ENCODE results near the gene PAIP2B.

Gene PAIP2B

GRCh38 chr2:71207601-71208000 lies 19.3 kb downstream of the PAIP2B start:
- no peaks in the 10 kb centered on the region for H3K36me3 ChIP-seq (ENCODE audit: control insufficient read depth in 2 of 2, insufficient read depth in 1 of 2, low read length in 2 of 2)
- H3K4me1 ChIP-seq (ENCODE audit: control insufficient read depth, insufficient read depth, low read length): 0 out of 2 replicates have a peak, but pooled peaks cover 3% of the 10 kb centered on the region
- TF ChIP-seq ZBTB8A (tag by site-specific recombination; IDR thresholded peaks at IDR 0.05): no peak
- no peak for TF ChIP-seq SCRT1 (tag by site-specific recombination; IDR thresholded peaks at IDR 0.05; ENCODE audit: borderline replicate concordance)
- TF ChIP-seq ZNF623 (tag by site-specific recombination; IDR thresholded peaks at IDR 0.05): no peak
- TF ChIP-seq ZNF223 (tag by site-specific recombination; IDR thresholded peaks at IDR 0.05): no peak
- no peak for TF ChIP-seq ATF2 (tag by site-specific recombination; IDR thresholded peaks at IDR 0.05; ENCODE audit: low read depth)
- TF ChIP-seq KLF1 (tag by site-specific recombination; IDR thresholded peaks at IDR 0.05): no peak
- TF ChIP-seq ZNF510 (tag by site-specific recombination; IDR thresholded peaks at IDR 0.05; ENCODE audit: insufficient replicate concordance): no peak
- TF ChIP-seq ZNF248 (tag by site-specific recombination; IDR thresholded peaks at IDR 0.05): no peak
- no peak for TF ChIP-seq PRDM10 (tag by site-specific recombination; IDR thresholded peaks at IDR 0.05)
- no peak for TF ChIP-seq KLF10 (tag by site-specific recombination; IDR thresholded peaks at IDR 0.05)
- no peak for TF ChIP-seq ZNF645 (tag by site-specific recombination; IDR thresholded peaks at IDR 0.05)
- no peak for TF ChIP-seq ZNF600 (tag by site-specific recombination; IDR thresholded peaks at IDR 0.05)
- TF ChIP-seq GLIS1 (tag by site-specific recombination; IDR thresholded peaks at IDR 0.05): no peak
- no peaks in the 10 kb centered on the region for H3K9me3 ChIP-seq (ENCODE audit: control insufficient read depth, insufficient read depth, low read depth, low read length)
- H3K4me3 ChIP-seq (ENCODE audit: low read depth, low read length): no peak overlapping the region
- no peak overlapping the region for H3K27ac ChIP-seq (ENCODE audit: extremely low read depth, low read depth, low read length)
- ChIA-PET CTCF (no interaction called here), POLR2A (no interaction called here)

- CTCF ChIA-PET: interaction anchor here (1.1 to 1.4 kb wide), 2 partner anchors 16 to 94 kb away, joined by 3 to 4 read pairs; no protein-coding TSS in a partner anchor
- Histone ChIP-seq H3K9me3 (ENCODE audit: control insufficient read depth, insufficient read depth, low read depth, low read length) (no peaks in the 10 kb centered on the region), H3K36me3 (ENCODE audit: control insufficient read depth in 2 of 2, insufficient read depth in 1 of 2, low read length in 2 of 2) (peaks cover 4 to 8% of the 10 kb centered on the region in 2 experiments), H3K4me3 (ENCODE audit: low read depth, low read length) (no peak overlapping the region), H3K4me1 (ENCODE audit: control insufficient read depth, insufficient read depth, low read length) (0 out of 2 replicates have a peak, but pooled peaks cover 3% of the 10 kb centered on the region), H3K27ac (ENCODE audit: extremely low read depth, low read depth, low read length) (no peak overlapping the region)
- POLR2A ChIA-PET: no interaction called here
- TF ChIP-seq, protein P1, sequence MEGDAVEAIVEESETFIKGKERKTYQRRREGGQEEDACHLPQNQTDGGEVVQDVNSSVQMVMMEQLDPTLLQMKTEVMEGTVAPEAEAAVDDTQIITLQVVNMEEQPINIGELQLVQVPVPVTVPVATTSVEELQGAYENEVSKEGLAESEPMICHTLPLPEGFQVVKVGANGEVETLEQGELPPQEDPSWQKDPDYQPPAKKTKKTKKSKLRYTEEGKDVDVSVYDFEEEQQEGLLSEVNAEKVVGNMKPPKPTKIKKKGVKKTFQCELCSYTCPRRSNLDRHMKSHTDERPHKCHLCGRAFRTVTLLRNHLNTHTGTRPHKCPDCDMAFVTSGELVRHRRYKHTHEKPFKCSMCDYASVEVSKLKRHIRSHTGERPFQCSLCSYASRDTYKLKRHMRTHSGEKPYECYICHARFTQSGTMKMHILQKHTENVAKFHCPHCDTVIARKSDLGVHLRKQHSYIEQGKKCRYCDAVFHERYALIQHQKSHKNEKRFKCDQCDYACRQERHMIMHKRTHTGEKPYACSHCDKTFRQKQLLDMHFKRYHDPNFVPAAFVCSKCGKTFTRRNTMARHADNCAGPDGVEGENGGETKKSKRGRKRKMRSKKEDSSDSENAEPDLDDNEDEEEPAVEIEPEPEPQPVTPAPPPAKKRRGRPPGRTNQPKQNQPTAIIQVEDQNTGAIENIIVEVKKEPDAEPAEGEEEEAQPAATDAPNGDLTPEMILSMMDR (tag by site-specific recombination; IDR thresholded peaks at IDR 0.05): no peak
- TF ChIP-seq ZSCAN23 (tag by site-specific recombination; IDR thresholded peaks at IDR 0.05) (no peak), ZNF341 (tag by site-specific recombination; IDR thresholded peaks at IDR 0.05; ENCODE audit: low read depth) (no peak), ZNF600 (tag by site-specific recombination; IDR thresholded peaks at IDR 0.05) (no peak), ZNF747 (tag by site-specific recombination; IDR thresholded peaks at IDR 0.05) (no peak), REPIN1 (tag by site-specific recombination; IDR thresholded peaks at IDR 0.05; ENCODE audit: low read depth) (no peak), KLF9 (tag by site-specific recombination; IDR thresholded peaks at IDR 0.05; ENCODE audit: low read depth) (no peak), PRDM6 (tag by site-specific recombination; IDR thresholded peaks at IDR 0.05) (no peak), WT1 (tag by site-specific recombination; IDR thresholded peaks at IDR 0.05) (no peak), SCRT2 (tag by site-specific recombination; IDR thresholded peaks at IDR 0.05) (no peak), ZNF701 (tag by site-specific recombination; IDR thresholded peaks at IDR 0.05) (no peak), ZNF404 (tag by site-specific recombination; IDR thresholded peaks at IDR 0.05) (no peak), ZNF248 (tag by site-specific recombination; IDR thresholded peaks at IDR 0.05) (no peak), KLF17 (tag by site-specific recombination; IDR thresholded peaks at IDR 0.05) (no peak), ZNF2 (tag by site-specific recombination; IDR thresholded peaks at IDR 0.05) (no peak)
Observed at GRCh38 chr2:71206271-71206670, 20.6 kb downstream of the PAIP2B start.

Measured in HEK293 (cell line).